Colon (tissue), 2 donors: ENCODE data around the gene SP7.
"Not testable (repeated sequence)": the region's sequence is repeated elsewhere in the genome, so short reads cannot be mapped to it uniquely, and the experiment has no call there.

ENCODE experiments used
- FAIRE-seq: peaks from 2 replicates; lab custom pipeline; 2012; peaks lifted over from hg19 to GRCh38; lab: Jason Lieb, UNC
- donor health status: control.
- donor health status: control.

The SP7 gene

GRCh38 chr12:53336181-53336681 lies at the start of gene SP7:
Gene SP7 (minus strand): TSS chr12:53336354. CDS start chr12:53335646, 708 bp downstream.
- no peak for FAIRE-seq

GRCh38 chr12:53383258-53383657 lies 47.1 kb upstream of the SP7 start:
- FAIRE-seq, result no peak

DNA sequence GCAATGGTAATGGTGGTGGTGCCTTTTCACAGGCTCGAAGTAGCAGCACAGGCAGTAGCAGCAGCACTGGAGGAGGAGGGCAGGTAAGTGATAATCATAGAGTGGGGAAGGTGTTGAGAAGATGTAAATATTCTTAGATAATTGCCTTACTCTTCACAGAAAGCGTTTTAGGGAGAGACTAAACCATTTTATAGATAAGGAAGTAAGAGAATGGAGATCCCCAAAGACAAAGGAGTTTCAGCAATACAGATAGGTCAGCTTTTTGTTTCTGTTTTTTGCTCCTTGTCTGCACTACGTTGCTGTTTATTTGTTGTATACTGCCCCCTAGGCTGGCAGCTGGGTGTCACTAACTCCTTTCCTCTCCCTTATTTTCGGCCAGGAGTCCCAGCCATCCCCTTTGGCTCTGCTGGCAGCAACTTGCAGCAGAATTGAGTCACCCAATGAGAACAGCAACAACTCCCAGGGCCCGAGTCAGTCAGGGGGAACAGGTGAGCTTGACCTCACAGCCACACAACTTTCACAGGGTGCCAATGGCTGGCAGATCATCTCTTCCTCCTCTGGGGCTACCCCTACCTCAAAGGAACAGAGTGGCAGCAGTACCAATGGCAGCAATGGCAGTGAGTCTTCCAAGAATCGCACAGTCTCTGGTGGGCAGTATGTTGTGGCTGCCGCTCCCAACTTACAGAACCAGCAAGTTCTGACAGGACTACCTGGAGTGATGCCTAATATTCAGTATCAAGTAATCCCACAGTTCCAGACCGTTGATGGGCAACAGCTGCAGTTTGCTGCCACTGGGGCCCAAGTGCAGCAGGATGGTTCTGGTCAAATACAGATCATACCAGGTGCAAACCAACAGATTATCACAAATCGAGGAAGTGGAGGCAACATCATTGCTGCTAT lies 45.8 kb upstream of the SP7 start:
- FAIRE-seq, result no peak

DNA sequence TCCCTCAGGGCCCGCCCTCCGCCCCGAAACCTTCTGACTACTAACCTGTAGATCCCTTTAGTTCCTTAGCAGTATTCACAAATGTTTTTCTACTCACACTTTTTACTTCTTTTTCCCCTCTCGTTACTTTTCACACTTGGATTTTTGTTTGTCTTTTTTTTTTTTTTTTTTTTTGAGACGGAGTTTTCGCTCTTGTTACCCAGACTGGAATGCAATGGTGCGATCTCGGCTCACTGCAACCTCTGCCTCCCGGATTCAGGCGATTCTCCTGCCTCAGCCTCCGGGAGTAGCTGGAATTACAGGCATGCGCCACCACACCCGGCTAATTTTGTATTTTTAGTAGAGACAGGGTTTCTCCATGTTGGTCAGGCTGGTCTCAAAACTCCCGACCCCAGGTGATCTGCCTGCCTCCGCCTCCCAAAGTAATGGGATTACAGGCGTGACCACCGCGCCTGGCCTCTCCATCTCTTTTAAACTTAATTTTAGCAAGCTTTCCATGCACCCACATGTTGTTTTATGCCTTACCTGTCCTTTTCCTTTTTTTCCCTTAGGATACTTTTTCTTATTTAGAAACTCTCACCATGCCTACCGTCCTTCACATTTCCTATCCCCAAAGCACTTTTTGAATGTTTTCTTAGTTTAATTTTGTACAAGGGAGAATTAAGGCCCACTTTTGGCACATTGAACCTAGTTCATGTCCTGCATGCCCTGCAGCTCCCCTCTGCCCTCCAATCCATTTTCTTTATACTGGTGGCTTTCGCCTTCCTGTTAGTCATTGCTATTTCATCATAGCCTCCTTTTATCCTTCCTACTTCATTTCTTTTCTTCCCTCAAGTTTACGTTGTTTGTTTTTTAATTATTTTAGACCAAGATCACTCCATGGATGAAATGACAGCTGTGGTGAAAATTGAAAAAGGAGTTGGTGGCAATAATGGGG lies 44.9 kb upstream of the SP7 start:
- no peak for FAIRE-seq

DNA sequence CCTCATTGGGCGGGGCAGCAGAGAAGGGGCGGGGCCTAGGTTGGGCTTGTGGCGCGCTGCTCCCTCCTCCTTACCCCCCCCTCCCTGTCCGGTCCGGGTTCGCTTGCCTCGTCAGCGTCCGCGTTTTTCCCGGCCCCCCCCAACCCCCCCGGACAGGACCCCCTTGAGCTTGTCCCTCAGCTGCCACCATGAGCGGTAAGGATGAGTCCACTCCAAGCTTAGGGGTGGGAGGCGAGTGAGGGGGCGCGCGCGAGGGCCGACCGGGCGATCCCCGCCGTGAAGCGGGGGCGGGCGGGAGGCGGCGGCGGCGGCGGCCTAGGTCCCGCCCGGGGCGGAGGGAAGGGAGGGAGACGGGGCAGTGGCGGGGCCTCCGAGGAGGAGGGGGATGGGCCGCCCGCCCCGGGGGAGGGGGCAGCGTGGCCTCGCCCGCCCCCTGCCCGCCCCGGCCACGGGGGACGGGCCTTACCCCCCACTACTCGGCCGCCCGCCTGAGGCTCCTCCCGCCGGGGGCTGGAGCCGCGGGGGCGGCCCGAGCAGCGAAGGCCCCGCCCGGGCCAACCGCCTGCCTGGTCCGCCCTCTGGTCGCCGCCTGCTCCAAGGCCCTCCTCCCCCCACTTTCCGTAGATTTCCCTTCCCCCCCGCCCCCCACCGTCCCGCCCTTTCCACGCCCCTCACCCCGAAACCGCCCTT lies 44.1 kb upstream of the SP7 start, which contains the start of gene SP1:
TSS of gene SP1 (plus strand) at position 73 of the 690 bp plus-strand sequence. CDS start at position 189, 116 bp downstream.
- no peak for FAIRE-seq

DNA sequence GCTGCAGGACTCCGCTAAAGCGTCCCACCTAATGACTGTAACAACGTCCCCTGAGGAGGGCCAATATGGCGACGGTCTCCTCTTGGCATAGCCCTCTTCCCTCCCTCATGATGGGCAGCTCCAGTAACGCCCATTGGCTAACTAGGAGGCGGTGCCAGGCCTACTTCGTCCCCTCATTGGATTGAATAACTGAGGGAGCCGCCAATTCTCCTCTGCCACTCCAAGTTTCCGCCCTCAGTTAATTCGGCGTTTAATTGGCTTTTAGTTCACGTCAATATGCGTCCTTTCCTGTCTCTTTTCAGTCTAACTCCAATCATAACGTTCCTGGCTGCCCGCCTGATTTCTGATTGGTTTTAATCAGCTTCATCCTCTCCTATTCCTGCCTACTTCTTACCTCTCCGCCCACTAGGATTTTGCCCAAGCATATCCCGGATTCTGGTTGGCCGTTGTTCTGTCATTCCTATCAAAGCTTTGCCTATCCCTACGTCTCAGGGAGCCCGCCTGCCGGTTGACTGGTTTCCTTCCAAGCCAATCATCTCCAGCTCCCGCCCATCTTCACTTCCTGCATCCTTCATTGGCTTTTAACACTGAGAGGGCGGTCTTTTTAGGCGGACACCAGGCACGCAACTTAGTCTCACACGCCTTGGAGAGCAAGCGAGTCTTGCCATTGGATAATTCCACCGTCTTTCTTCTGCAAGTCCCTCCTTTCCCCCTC lies 43.4 kb upstream of the SP7 start:
- peak; percentile 96 for FAIRE-seq

DNA sequence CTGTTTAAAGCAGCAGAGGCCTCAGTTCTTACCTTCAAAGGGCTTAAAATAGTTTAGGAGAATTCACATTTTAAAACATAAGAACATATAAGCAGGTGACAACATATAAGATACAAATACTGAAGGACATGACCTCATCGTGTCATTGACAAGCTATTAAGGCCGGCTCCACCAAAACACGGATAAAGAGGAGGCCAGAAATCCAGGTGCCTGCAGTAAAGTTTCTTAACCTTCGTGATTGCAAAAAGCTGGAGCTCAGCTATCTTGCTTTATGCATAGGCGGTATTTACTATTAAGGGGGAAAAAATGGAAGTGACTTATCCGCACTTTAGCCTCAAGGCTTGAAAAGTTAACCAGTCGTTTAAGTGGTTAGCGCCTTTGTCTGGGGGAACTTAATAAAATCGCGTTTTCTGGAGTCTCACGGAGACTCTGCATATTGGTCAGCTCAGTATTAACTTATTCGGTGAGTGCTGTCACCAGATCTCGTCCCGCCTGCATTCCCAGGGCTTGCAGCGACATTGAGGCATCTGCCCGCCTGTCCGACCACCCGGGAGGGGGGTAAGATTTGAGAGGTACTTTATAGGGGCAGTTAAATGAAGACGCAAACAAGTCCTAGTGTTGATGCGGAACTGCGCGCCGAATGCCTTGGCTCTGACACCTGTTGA lies 42.7 kb upstream of the SP7 start:
- no peak for FAIRE-seq

- FAIRE-seq, result no peak
Observed at GRCh38 chr12:53378222-53378621, 42.1 kb upstream of the SP7 start.

DNA sequence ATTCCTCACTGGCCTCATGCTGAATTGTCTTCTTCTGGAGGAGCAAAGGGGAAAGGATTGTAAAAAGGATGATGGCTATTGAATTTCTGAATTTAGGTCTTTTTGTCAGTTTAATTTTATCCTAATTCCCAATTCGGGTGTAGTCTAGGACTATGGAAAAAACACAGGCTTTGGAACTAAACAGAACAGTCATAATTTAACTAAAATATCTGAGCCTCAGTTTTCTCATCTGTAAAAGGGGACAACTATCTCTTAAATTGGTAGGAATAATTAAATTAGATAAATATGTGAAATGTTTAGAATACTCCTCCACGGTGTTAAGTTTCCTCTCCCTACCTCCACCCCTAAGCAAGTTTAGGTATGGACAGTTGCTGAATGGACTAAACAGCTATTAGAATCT lies 40.6 kb upstream of the SP7 start:
- no peak for FAIRE-seq

GRCh38 chr12:53374277-53374676 lies 38.1 kb upstream of the SP7 start:
- FAIRE-seq, result not testable (repeated sequence)

GRCh38 chr12:53373554-53374133 lies 37.5 kb upstream of the SP7 start:
- not testable (repeated sequence) for FAIRE-seq

DNA sequence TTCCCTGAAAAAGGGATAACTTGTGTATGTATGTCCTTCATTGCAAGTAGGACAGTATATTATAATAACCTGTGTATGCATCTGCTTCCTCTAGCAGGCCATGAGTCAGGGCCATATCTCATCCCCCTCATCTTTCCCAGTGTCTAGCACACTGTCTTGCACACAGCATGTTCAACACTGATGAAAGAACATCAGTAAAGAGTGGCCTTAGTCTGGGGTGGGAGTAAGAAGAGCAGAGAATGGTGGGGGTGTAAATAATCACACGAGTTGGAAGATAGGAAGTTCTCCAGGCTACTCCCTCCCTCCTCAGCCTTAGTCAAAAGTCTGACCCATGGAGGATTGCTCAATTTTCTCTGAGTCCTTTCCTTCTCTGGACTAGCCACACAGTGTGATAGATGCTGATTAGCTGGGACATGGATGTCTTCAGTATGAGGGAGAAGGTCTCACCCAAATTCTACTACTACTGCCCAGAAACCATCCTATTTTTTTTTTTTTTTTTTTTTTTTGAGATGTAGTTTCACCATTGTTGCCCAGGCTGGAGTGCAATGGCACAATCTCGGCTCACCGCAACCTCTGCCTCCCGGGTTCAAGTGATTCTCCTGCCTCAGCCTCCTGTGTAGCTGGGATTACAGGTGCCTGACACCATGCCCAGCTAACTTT lies 29.2 kb upstream of the SP7 start:
- FAIRE-seq, result no peak

GRCh38 chr12:53361638-53362037 lies 25.5 kb upstream of the SP7 start:
- FAIRE-seq, result not testable (repeated sequence)

DNA sequence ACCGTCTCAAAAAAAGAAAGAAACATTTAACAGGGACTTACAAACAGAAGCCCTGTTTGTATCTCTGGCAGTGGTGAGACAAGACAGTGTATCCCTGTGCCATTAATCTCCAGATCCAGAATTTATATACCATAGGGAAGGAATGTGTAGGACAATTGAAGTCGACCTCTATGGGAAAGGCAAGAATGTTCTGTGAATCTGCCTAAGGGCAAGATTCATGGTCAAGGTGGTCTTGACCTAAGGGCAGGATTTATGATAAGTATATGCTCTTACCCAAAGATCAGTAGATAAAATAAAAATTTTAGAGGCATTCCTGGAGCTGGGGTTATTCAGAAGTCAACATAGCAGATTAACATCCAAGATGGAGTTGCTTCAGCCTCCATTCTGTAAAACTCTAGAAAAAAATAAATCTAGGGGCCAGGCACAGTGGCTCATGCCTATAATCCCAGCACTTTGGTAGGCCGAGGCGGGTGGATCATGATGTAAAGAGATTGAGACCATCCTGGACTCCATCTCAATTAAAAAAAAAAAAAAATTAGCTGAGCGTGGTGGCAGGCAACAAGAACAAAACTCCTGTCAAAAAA lies 22.8 kb upstream of the SP7 start:
- FAIRE-seq, result no peak

DNA sequence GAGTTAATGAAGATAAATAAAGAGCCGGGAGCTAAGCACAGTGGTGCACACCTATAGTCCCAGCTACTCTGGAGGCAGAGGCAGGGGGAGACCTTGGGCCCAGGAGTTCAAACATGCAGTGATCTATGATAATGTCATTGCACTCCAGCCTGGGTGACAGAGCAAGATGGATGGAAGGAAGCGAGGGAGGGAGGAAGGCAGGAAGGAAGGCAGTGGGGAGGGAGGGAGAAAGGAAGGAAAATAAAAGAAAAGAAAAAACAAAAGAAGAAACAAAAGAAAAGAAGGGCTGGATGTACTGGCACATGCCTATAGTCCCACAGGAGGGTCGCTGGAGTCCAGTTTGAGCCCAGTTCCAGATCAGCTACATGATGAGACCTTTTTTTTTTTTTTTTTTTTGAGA lies 19.0 kb upstream of the SP7 start:
- no peak for FAIRE-seq

GRCh38 chr12:53353257-53353655 lies 17.1 kb upstream of the SP7 start:
- no peak for FAIRE-seq

DNA sequence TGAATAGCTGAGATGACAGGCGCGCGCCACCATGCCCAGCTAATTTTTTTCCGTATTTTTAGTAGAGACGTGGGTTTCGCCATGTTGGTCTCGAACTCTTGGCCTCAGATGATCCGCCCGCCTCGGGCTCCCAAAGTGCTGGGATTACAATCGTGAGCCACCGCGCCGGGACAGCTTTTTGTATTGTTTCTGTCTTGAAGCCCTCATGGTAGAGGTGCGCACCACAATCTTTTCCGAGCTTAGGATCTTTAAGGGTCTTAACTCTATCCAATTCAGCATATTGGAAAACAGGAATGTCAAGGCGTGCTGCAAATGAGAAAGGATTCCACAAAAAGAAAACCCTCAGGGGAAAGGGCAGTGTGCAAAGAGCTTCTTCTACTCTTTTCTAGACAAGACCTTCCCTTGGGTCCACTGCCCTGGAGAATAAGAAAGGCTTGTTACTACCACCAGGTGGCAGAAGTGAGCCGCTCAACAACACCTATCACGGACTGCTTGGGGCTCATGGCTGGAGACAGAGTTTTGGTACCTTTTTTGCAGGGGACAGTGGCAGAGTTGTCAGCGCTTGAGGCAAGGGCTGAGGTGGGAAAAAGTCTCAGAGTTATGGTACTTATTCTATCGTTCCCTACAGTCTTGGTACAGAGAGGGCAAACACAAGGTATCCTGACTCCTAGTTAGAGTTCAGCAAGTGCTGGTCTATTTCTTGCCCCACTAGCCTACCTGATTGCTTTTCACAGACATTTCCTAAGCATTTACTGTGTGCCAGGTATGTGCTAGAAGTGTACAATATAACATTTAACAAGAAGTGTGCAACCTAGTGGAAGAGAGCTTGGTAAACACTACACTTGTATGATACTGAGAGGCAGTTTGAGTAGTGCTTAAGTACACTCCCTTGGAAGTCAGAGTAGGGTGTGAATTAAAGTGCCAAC lies 16.4 kb upstream of the SP7 start:
- no peak for FAIRE-seq

- no peak for FAIRE-seq
Observed at GRCh38 chr12:53347905-53348304, 11.8 kb upstream of the SP7 start.
